Transverse colon (tissue), 4 donors: ENCODE results near the gene LRRC36. TPM values are rescaled to one million over a fixed set of nuclear protein-coding genes. Genes with fewer than 3 reads are reported as not detected.

ENCODE experiments used
- DNase-seq: peaks from one replicate; pipeline ENCODE4 v3.0.0-alpha.2; 2019
- H3K27ac ChIP-seq, 4 donors: fragments of 200-600 bp; sonication (generic); 2 replicates each; pipeline ENCODE4 v1.5.1; 2016 to 2018; ENCODE audit warnings: inconsistent platforms in 4 of 4
- H3K27me3 ChIP-seq: fragments of 200-600 bp; sonication (generic); 2 replicates; pipeline ENCODE4 v1.5.1; 2017; ENCODE audit warnings: inconsistent platforms
- H3K36me3 ChIP-seq, 4 donors: fragments of 200-600 bp; sonication (generic); 2 replicates each; pipeline ENCODE4 v1.5.1; 2017 to 2019; ENCODE audit warnings: inconsistent platforms in 4 of 4
- H3K4me1 ChIP-seq, 4 donors: fragments of 200-600 bp; sonication (generic); 2 replicates each; pipeline ENCODE4 v1.5.1; 2017 to 2020; ENCODE audit warnings: inconsistent platforms in 4 of 4
- H3K4me3 ChIP-seq, 4 donors: fragments of 200-600 bp; sonication (generic); 1 replicate in 1 of 4; 2 replicates in 3 of 4; pipeline versions ENCODE4 v1.5.1 to v1.6.1; 2017 to 2019; ENCODE audit warnings: inconsistent platforms in 4 of 4
- H3K9me3 ChIP-seq, 2 donors: fragments of 200-600 bp; sonication (generic); 2 replicates each; pipeline ENCODE4 v1.5.1; 2017 to 2019; ENCODE audit warnings: inconsistent platforms in 2 of 2
- CTCF ChIP-seq, 5 experiments: fragments of 200-600 bp in 3 of 5; fragments of 450-650 bp in 2 of 5; sonication (generic) in 3 of 5; IDR thresholded peaks; 1 replicate in 2 of 5; 2 replicates in 3 of 5; pipeline ENCODE4 v1.5.1; 2016 to 2017; ENCODE audit warnings: antibody characterized with exemption in 5 of 5, inconsistent platforms in 3 of 5, mild to moderate bottlenecking in 2 of 5, moderate library complexity in 1 of 5
- EP300 ChIP-seq: sonication (generic); formaldehyde crosslinking; IDR thresholded peaks from one replicate; pipeline ENCODE4 v1.6.1; 2017; ENCODE audit warnings: antibody characterized with exemption, low read depth
- POLR2A ChIP-seq: fragments of 450-650 bp; IDR thresholded peaks from one replicate; pipeline ENCODE4 v1.6.1; 2016; ENCODE audit warnings: antibody characterized with exemption, mild to moderate bottlenecking, moderate library complexity
- POLR2AphosphoS5 ChIP-seq, 3 donors: sonication (generic); formaldehyde crosslinking; IDR thresholded peaks; one replicate each; pipeline ENCODE4 v1.6.1; 2016; ENCODE audit warnings: antibody characterized with exemption in 3 of 3
- WGBS, 2 donors: methylation state at CpG; one replicate each; pipeline ENCODE4 v1.1.5; 2018; ENCODE audit warnings: low coverage in 1 of 2; 5-methylcytosine and 5-hydroxymethylcytosine counted together
- in situ Hi-C, 4 donors: fragments of 200-750 bp; cut with MboI; loops; one replicate each; pipeline versions ENCODE4 v1.15.0 to v1.15.1; 2017; ENCODE audit warnings: low sequenced_read_pairs in 3 of 4, low pct_ligation_motif_present in 1 of 4, low pct_unique_long_range_greater_than_20kb in 1 of 4
- intact Hi-C: fragments of 100-400 bp; cut with DNase I; formaldehyde crosslinking; loops from one replicate; pipeline ENCODE4 v1.15.1; 2023; ENCODE audit warnings: low total_unique reads
- total RNA-seq, 4 donors: library from RNA; depleted of rRNA; stranded (reverse); fragments of >200 nt; gene quantifications; one replicate each; pipeline ENCODE4 v1.1.0, GENCODE V29; 2016

Gene LRRC36
- total RNA-seq, 4 donors from 2014 or later: 0.79 TPM; not detected in 3

- peak; percentile 76 for DNase-seq
- Histone ChIP-seq H3K36me3 (no peaks in the 10 kb centered on the region), H3K27ac (peak within 1 kb of the TSS; percentile 78 to 86 (median 82)), H3K4me1 (peaks cover 13 to 28% (median 14%) of the 10 kb centered on the region in 4 donors), H3K9me3 (no peaks in the 10 kb centered on the region), H3K4me3 (peak within 1 kb of the TSS; percentile 64 to 85 (median 69)), H3K27me3 (no peaks in the 10 kb centered on the region)
- intact Hi-C loops (no loop called here), in situ Hi-C loops (no loop called here)
- TF ChIP-seq POLR2A (peak; percentile 43), POLR2AphosphoS5 (IDR thresholded peaks at IDR 0.05) (peak; percentile 10 to 58 (median 57)), EP300 (no peak), CTCF (IDR thresholded peaks at IDR 0.05) (peak; percentile 54 to 72 (median 58))
- 4 to 12% methylated on average over 3 to 38 of the region's 73 CpGs for WGBS, 2 donors
Observed at GRCh38 chr16:67415872-67416793, 89.5 kb downstream of the LRRC36 start, which contains the start of gene ZDHHC1. TSS of gene ZDHHC1 (minus strand) at chr16:67416477. CDS start at chr16:67407775, 8,702 bp downstream.

- in situ Hi-C loops: no loop called here
- Histone ChIP-seq H3K9me3 (no peaks in the 10 kb centered on the region), H3K4me1 (peaks cover 13 to 28% (median 14%) of the 10 kb centered on the region in 4 donors), H3K36me3 (no peaks in the 10 kb centered on the region), H3K27ac (no peak overlapping the region), H3K4me3 (no peak overlapping the region), H3K27me3 (no peaks in the 10 kb centered on the region)
- no peak for TF ChIP-seq POLR2AphosphoS5 (IDR thresholded peaks at IDR 0.05)
- TF ChIP-seq CTCF (IDR thresholded peaks at IDR 0.05): no peak
- no peak for DNase-seq
- 64 to 75% methylated on average over 2 of the region's 2 CpGs for WGBS, 2 donors
- intact Hi-C loops: no loop called here
Observed at GRCh38 chr16:67417333-67418061, 90.9 kb downstream of the LRRC36 start.

- no peaks in the 10 kb centered on the region for H3K9me3 ChIP-seq
- in situ Hi-C loops (no loop called here), intact Hi-C loops (no loop called here)
- 88 to 90% methylated on average over 2 to 3 of the region's 3 CpGs for WGBS, 2 donors
- peaks cover 7 to 21% (median 12%) of the 10 kb centered on the region in 4 donors for H3K4me1 ChIP-seq
- H3K27me3 ChIP-seq: no peaks in the 10 kb centered on the region
- TF ChIP-seq POLR2AphosphoS5 (IDR thresholded peaks at IDR 0.05): no peak
- TF ChIP-seq POLR2A: no peak
- no peak for TF ChIP-seq CTCF (IDR thresholded peaks at IDR 0.05)
- no peak for TF ChIP-seq EP300
- no peaks in the 10 kb centered on the region for H3K36me3 ChIP-seq
- H3K4me3 ChIP-seq: no peak overlapping the region
- DNase-seq: no peak
- H3K27ac ChIP-seq: no peak overlapping the region
Observed at GRCh38 chr16:67419502-67419901, 92.9 kb downstream of the LRRC36 start.

GRCh38 chr16:67419931-67420330 is 93.3 kb downstream of the LRRC36 start:
- in situ Hi-C loops: no loop called here
- DNase-seq: no peak
- H3K36me3 ChIP-seq: no peaks in the 10 kb centered on the region
- TF ChIP-seq POLR2AphosphoS5 (IDR thresholded peaks at IDR 0.05) (no peak), EP300 (no peak), POLR2A (no peak), CTCF (IDR thresholded peaks at IDR 0.05) (no peak)
- no peaks in the 10 kb centered on the region for H3K27me3 ChIP-seq
- intact Hi-C loops: no loop called here
- H3K9me3 ChIP-seq: no peaks in the 10 kb centered on the region
- no peak overlapping the region for H3K27ac ChIP-seq
- H3K4me3 ChIP-seq: no peak overlapping the region
- WGBS, 2 donors: 80% methylated on average over 1 to 3 of the region's 3 CpGs
- H3K4me1 ChIP-seq: peaks cover 6 to 17% (median 12%) of the 10 kb centered on the region in 4 donors
